Measurements from ENCODE around the gene GCC2. TPM values are rescaled to one million over a fixed set of nuclear protein-coding genes. Genes with fewer than 3 reads are reported as not detected.

The GCC2 gene
- total and polyA plus RNA-seq, 7 donors = 4.8 to 24.0 (median 18.0) TPM

- TF ChIP-seq CTCF (IDR thresholded peaks at IDR 0.05) = no peak
- H3K4me1 ChIP-seq = peaks cover 27% of the 10 kb centered on the region
- H3K36me3 ChIP-seq (ENCODE audit: insufficient read depth in 1 of 2, low read depth in 1 of 2) = no peaks in the 10 kb centered on the region
- intact Hi-C loops (cut with DNase I) = no loop called here
- ATAC-seq (no peak), DNase-seq (no peak)
- no peak overlapping the region for H3K4me3 ChIP-seq
- WGBS, 3 donors = 49 to 65% (median 54%) methylated on average over 4 of the region's 4 CpGs
- H3K27me3 ChIP-seq (ENCODE audit: insufficient read depth in 3 of 3, low read length in 2 of 3) = no peaks in the 10 kb centered on the region
- no peak overlapping the region for H3K27ac ChIP-seq
- no peaks in the 10 kb centered on the region for H3K9me3 ChIP-seq
These were observed 93.1 kb downstream of the GCC2 start for GRCh38 chr2:108542071-108542470.

GRCh38 chr2:108547606-108548005 is 98.6 kb downstream of the GCC2 start:
- no peaks in the 10 kb centered on the region for H3K9me3 ChIP-seq

GRCh38 chr2:108548208-108549003 is 99.4 kb downstream of the GCC2 start:
- Histone ChIP-seq H3K27ac (no peak overlapping the region), H3K9me3 (no peaks in the 10 kb centered on the region), H3K27me3 (ENCODE audit: insufficient read depth in 3 of 3, low read length in 2 of 3) (no peaks in the 10 kb centered on the region), H3K4me1 (peaks cover 17% of the 10 kb centered on the region), H3K36me3 (ENCODE audit: insufficient read depth in 1 of 2, low read depth in 1 of 2) (no peaks in the 10 kb centered on the region), H3K4me3 (no peak overlapping the region)
- DNase-seq (no peak), ATAC-seq (no peak)
- intact Hi-C loops (cut with DNase I) = no loop called here
- TF ChIP-seq CTCF (IDR thresholded peaks at IDR 0.05) = no peak
- WGBS, 3 donors = 49 to 66% (median 56%) methylated on average over 9 of the region's 9 CpGs

More at GRCh38 chr2:108547606-108548005, 98.6 kb downstream of the GCC2 start:
- no peak overlapping the region for H3K27ac ChIP-seq
- intact Hi-C loops (cut with DNase I) = no loop called here
- no peak for ATAC-seq
- H3K4me3 ChIP-seq = no peak overlapping the region
- peaks cover 9% of the 10 kb centered on the region for H3K4me1 ChIP-seq
- H3K27me3 ChIP-seq (ENCODE audit: insufficient read depth in 3 of 3, low read length in 2 of 3) = no peaks in the 10 kb centered on the region
- no peaks in the 10 kb centered on the region for H3K36me3 ChIP-seq (ENCODE audit: insufficient read depth in 1 of 2, low read depth in 1 of 2)
- no peak for TF ChIP-seq CTCF (IDR thresholded peaks at IDR 0.05)
- no peak for DNase-seq
- WGBS, 3 donors = 79 to 81% (median 79%) methylated on average over 5 of the region's 5 CpGs

GRCh38 chr2:108552566-108552965 is 103.6 kb downstream of the GCC2 start:
- ATAC-seq (peak in 1 of 4 donors; percentile 29), DNase-seq (no peak)
- WGBS, 3 donors = 53 to 90% (median 68%) methylated on average over 2 of the region's 2 CpGs
- no peak overlapping the region for H3K4me3 ChIP-seq
- no peaks in the 10 kb centered on the region for H3K36me3 ChIP-seq (ENCODE audit: insufficient read depth in 1 of 2, low read depth in 1 of 2)
- TF ChIP-seq CTCF (IDR thresholded peaks at IDR 0.05) = no peak
- H3K27ac ChIP-seq = peak overlapping the region; percentile 55
- peaks cover 44% of the 10 kb centered on the region for H3K4me1 ChIP-seq
- intact Hi-C loops (cut with DNase I) = no loop called here
- H3K9me3 ChIP-seq = no peaks in the 10 kb centered on the region
- no peaks in the 10 kb centered on the region for H3K27me3 ChIP-seq (ENCODE audit: insufficient read depth in 3 of 3, low read length in 2 of 3)
